Epithelial cell of esophagus (primary cell): ENCODE results near the gene ARRDC2.

Experiments
- DNase-seq: peaks from one replicate; pipeline ENCODE4 v3.0.0; 2010; ENCODE audit warnings: low read depth
- H3K4me3 ChIP-seq: 2 replicates; pipeline ENCODE4 v1.5.1; 2011; ENCODE audit warnings: mild to moderate bottlenecking, low read length, control low read depth
- CTCF ChIP-seq: IDR thresholded peaks from 2 replicates; pipeline ENCODE4 v1.5.1; 2011; ENCODE audit warnings: low read depth, mild to moderate bottlenecking, low read length, control low read depth, inconsistent platforms; ENCODE audit not compliant: insufficient read depth; ENCODE audit errors: missing control alignments

The ARRDC2 gene

GRCh38 chr19:17967257-17968051, 40.5 kb upstream of the ARRDC2 start:
- no peak for TF ChIP-seq CTCF
- DNase-seq, result no peak
- H3K4me3 ChIP-seq, result no peak overlapping the region

- DNase-seq, result no peak
- no peak overlapping the region for H3K4me3 ChIP-seq
- TF ChIP-seq CTCF, result no peak
These were observed 39.6 kb upstream of the ARRDC2 start for GRCh38 chr19:17968362-17968761.

GRCh38 chr19:17969096-17969792, 38.7 kb upstream of the ARRDC2 start:
- DNase-seq, result no peak
- H3K4me3 ChIP-seq, result no peak overlapping the region
- TF ChIP-seq CTCF, result no peak

GRCh38 chr19:17972230-17972629, 35.7 kb upstream of the ARRDC2 start:
- TF ChIP-seq CTCF, result no peak
- no peak for DNase-seq
- no peak overlapping the region for H3K4me3 ChIP-seq

GRCh38 chr19:17973759-17974158, 34.2 kb upstream of the ARRDC2 start:
- DNase-seq, result no peak
- H3K4me3 ChIP-seq, result no peak overlapping the region
- TF ChIP-seq CTCF, result no peak

- no peak for TF ChIP-seq CTCF
- no peak overlapping the region for H3K4me3 ChIP-seq
- DNase-seq, result no peak
These were observed 33.4 kb upstream of the ARRDC2 start for GRCh38 chr19:17974551-17974950.
